Natural killer cell (primary cell): ENCODE measurements around the gene OSGIN1. TPM values are rescaled to one million over a fixed set of nuclear protein-coding genes. Genes with fewer than 3 reads are reported as not detected.

Source experiments
- ATAC-seq, 3 donors: fragments of 150-1000 bp in 2 of 3; fragments of 200-7000 bp in 1 of 3; cut with Tn5 transposase; 1 replicate in 1 of 3; 2 replicates in 2 of 3; pipeline ENCODE4 v1.10.0; 2021; ENCODE audit warnings: mild to moderate bottlenecking in 2 of 3, moderate library complexity in 2 of 3
- DNase-seq, 2 donors: peaks; one replicate each; pipeline versions ENCODE4 v3.0.0 to v3.0.0-alpha.2; 2013 to 2021; ENCODE audit warnings: mixed read lengths in 1 of 2
- H3K27ac ChIP-seq: one replicate; pipeline ENCODE4 v1.5.1; 2013; ENCODE audit warnings: mild to moderate bottlenecking, low read length
- H3K27me3 ChIP-seq: one replicate; pipeline ENCODE4 v1.6.1; 2013; ENCODE audit warnings: low read length; ENCODE audit not compliant: control insufficient read depth, insufficient read depth
- H3K36me3 ChIP-seq: one replicate; pipeline ENCODE4 v1.6.1; 2013; ENCODE audit warnings: low read length; ENCODE audit not compliant: control insufficient read depth, insufficient read depth
- H3K4me1 ChIP-seq: one replicate; pipeline ENCODE4 v1.6.1; 2013; ENCODE audit warnings: low read length; ENCODE audit not compliant: control insufficient read depth, insufficient read depth
- H3K4me3 ChIP-seq: one replicate; pipeline ENCODE4 v1.5.1; 2013; ENCODE audit warnings: low read length
- H3K9me3 ChIP-seq: one replicate; pipeline ENCODE4 v1.6.1; 2013; ENCODE audit warnings: low read length; ENCODE audit not compliant: control insufficient read depth, insufficient read depth
- H3K27ac Mint-ChIP-seq, 2 donors: one replicate each; pipeline ENCODE4 v1.8.0; 2022; ENCODE audit warnings: mild to moderate bottlenecking in 2 of 2, mixed read lengths in 2 of 2, moderate library complexity in 1 of 2
- H3K27me3 Mint-ChIP-seq, 2 donors: one replicate each; pipeline ENCODE4 v1.8.0; 2022; ENCODE audit warnings: low read depth in 2 of 2, mixed read lengths in 2 of 2
- H3K36me3 Mint-ChIP-seq: one replicate; pipeline ENCODE4 v1.8.0; 2022; ENCODE audit warnings: mixed read lengths
- H3K4me1 Mint-ChIP-seq, 2 donors: one replicate each; pipeline ENCODE4 v1.8.0; 2022; ENCODE audit warnings: mixed read lengths in 2 of 2
- H3K4me3 Mint-ChIP-seq: one replicate; pipeline ENCODE4 v1.8.0; 2022; ENCODE audit warnings: mild to moderate bottlenecking, moderate library complexity, mixed read lengths
- H3K9me3 Mint-ChIP-seq, 2 donors: one replicate each; pipeline ENCODE4 v1.8.0; 2022; ENCODE audit warnings: mixed read lengths in 2 of 2
- CTCF ChIP-seq: fragments of 200-600 bp; IDR thresholded peaks from one replicate; pipeline ENCODE4 v1.8.0; 2022; ENCODE audit warnings: antibody characterized with exemption
- WGBS: methylation state at CpG from one replicate; pipeline ENCODE4 v1.1.7; 2013; ENCODE audit warnings: missing lambda C conversion rate; ENCODE audit not compliant: insufficient coverage; 5-methylcytosine and 5-hydroxymethylcytosine counted together
- intact Hi-C: fragments of 100-400 bp; cut with micrococcal nuclease; formaldehyde crosslinking; loops from one replicate; pipeline ENCODE4 v1.14.2; 2022
- total RNA-seq, 4 donors: library from RNA; stranded (reverse); fragments of 120-200 nt in 1 of 4; gene quantifications; one replicate each; pipeline versions ENCODE4 v1.2.3 to v1.2.4, GENCODE V29; 2013 to 2022

OSGIN1 gene
- total RNA-seq, 3 donors from 2014 or later (not counting 1 experiment from before 2014, with no cell fraction given) = 3.9 to 4.1 (median 4.0) TPM

GRCh38 chr16:84015399-84015798 is 62.4 kb downstream of the OSGIN1 start:
- Histone ChIP-seq H3K36me3 (no peaks in the 10 kb centered on the region), H3K4me1 (peaks cover 8% of the 10 kb centered on the region), H3K9me3 (peaks cover 3% of the 10 kb centered on the region), H3K4me3 (no peak overlapping the region), H3K27ac (no peak overlapping the region), H3K27me3 (no peaks in the 10 kb centered on the region)
- TF ChIP-seq CTCF = no peak
- Mint-ChIP-seq H3K4me1 (peaks cover 10% of the 10 kb centered on the region in 2 donors), H3K4me3 (no peak overlapping the region), H3K9me3 (no peaks in the 10 kb centered on the region), H3K27ac (no peak overlapping the region), H3K27me3 (no peaks in the 10 kb centered on the region), H3K36me3 (no peaks in the 10 kb centered on the region)
- DNase-seq (no peak), ATAC-seq (no peak)
- intact Hi-C loops = no loop called here
- 91% methylated on average over 12 of the region's 12 CpGs for WGBS

Other genes starting within 250 kb of the OSGIN1 start
- 10 to 100 TPM; 34.8 to 39.6 (median 37.8) TPM for gene HSBP1, start 145.3 kb upstream of the OSGIN1 start, total RNA-seq
- gene MLYCD, start 54.1 kb upstream of the OSGIN1 start, total RNA-seq = 10 to 100 TPM in 2 of 3 donors, 1 to 10 TPM in 1; 8.5 to 13.2 (median 11.9) TPM
- under 1 TPM in 1 of 3 donors, not detected in 2; 0.75 TPM for gene NECAB2, start 15.0 kb downstream of the OSGIN1 start, total RNA-seq
- not detected for gene SLC38A8, start 89.6 kb downstream of the OSGIN1 start, total RNA-seq
- gene MBTPS1, start 163.7 kb downstream of the OSGIN1 start, total RNA-seq = 100 to 1,000 TPM in 2 of 3 donors, 10 to 100 TPM in 1; 85.2 to 124 (median 113) TPM
- 10 to 100 TPM; 11.2 to 15.3 (median 13.5) TPM for gene HSDL1, start 191.9 kb downstream of the OSGIN1 start, total RNA-seq
- 1 to 10 TPM in 1 of 3 donors, under 1 TPM in 2; 0.43 to 2.9 (median 0.95) TPM for gene DNAAF1, start 192.1 kb downstream of the OSGIN1 start, total RNA-seq
- 10 to 100 TPM; 89.0 to 97.7 (median 91.9) TPM for gene TAF1C, start 233.8 kb downstream of the OSGIN1 start, total RNA-seq
- not detected for gene ADAD2, start 237.9 kb downstream of the OSGIN1 start, total RNA-seq